HG03159 (cell line): ENCODE measurements around the gene KCMF1.

Experiments used
- ATAC-seq: cut with Tn5 transposase; IDR thresholded peaks from one replicate; pipeline ENCODE4 v1.9.1; 2021; ENCODE audit warnings: mild to moderate bottlenecking, moderate library complexity; ENCODE audit not compliant: unreplicated experiment

The KCMF1 gene

GRCh38 chr2:84956334-84957297 lies 14.3 kb upstream of the KCMF1 start:
- no peak for ATAC-seq

- no peak for ATAC-seq
These were observed 13.2 kb upstream of the KCMF1 start for GRCh38 chr2:84957771-84958134.

GRCh38 chr2:84958135-84959059 lies 12.6 kb upstream of the KCMF1 start:
- no peak for ATAC-seq

DNA sequence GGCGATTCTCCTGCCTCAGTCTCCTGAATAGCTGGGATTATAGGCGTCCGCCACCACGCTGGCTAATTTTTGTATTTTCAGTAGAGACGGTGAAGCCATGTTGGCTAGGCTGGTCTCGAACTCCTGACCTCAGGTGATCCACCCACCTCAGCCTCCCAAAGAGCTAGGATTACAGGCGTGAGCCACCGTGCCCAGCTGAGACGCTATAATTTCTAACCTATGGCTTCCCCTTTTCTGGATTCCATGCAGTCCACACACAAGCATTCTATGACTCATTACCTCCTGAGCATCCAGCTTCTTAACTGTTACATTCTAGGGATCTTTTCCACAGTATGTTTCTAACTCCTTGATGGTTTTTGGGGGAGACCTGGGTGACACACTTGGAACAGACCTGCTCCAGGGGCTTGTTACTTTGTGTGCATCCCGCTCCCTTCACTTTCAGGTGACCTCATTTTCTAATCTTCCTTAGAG lies 11.8 kb upstream of the KCMF1 start:
- ATAC-seq: no peak

DNA sequence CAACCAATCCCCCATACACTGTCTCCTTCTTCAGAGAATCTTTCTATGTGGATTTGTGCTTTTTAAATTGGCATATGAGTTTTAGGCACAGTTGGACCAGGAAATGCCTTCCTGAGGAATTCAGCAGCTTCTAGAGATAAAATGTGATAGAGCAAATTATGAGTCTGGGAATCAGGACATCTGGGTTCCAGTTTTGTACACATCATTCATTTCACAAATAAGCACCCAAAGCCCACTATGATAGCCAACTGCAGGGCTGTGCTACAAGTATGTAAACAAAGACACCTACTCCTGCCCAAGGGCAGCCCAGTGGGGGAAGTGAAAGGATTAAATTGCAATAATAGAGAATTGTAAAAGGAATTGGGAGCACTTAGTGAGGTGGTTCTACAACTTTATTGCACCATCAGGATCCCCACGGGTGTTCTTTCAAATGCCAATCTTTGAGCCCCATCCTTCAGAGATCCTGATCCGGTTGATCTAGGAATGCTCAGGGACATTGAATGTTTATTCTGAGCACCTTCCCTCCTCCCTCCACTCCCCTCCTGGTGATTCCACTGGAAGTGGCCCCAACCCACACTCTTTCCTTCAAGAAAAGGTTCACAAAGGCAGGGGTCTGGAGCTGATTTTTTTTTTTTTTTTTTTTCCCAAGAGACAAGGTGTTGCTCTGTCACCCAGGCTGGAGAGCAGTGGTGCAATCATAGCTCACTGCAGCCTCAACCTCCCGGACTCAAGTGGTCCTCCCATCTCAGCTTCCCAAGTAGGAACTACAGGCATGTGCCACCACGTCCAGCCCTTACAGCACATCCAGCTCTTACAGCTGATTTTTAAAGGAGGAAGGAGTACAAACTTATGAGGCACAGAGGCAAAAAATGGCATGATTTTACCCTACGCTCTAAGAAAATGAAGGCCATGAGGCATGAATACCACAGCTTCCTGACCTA lies 11.1 kb upstream of the KCMF1 start:
- no peak for ATAC-seq

DNA sequence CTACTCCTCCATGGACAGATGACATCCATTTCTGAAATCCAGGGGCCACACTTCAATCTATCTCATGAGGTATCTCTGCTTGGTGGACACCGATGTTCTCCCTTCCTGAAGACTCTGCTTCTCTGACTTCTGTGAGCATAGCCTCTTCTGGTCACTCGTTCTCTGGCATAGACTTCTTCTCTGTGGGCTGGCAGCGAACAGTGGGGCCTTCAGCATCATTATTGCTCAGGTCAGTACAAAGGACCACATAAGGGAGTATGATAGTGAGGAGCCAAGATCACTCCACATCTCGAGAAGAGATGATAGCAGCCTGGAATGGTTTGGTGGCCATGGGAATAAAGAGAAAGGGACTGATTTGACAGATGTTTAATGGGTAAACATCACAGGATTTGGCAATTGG lies 8.0 kb upstream of the KCMF1 start:
- no peak for ATAC-seq

DNA sequence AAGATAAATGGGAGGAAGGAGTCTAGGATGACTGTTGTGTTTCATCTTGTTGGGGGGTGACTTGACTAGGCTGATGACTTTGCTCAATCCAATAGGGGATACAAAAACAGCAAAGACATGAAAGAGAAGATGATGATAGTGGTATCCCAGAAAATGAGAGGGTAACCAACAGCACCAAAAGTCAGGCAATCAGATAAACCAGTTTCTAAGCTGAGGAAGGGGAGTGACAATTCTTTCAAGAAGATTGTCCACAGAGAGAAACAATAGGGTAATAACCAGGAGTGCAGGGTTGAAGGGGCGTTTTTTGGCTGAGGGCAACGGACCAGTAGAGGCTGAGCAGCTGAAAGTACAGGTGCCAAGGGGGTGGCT lies 7.7 kb upstream of the KCMF1 start:
- ATAC-seq: no peak

- ATAC-seq: no peak
These were observed 7.1 kb upstream of the KCMF1 start for GRCh38 chr2:84963692-84964405.

- ATAC-seq: no peak
These were observed 6.4 kb upstream of the KCMF1 start for GRCh38 chr2:84964406-84965191.

DNA sequence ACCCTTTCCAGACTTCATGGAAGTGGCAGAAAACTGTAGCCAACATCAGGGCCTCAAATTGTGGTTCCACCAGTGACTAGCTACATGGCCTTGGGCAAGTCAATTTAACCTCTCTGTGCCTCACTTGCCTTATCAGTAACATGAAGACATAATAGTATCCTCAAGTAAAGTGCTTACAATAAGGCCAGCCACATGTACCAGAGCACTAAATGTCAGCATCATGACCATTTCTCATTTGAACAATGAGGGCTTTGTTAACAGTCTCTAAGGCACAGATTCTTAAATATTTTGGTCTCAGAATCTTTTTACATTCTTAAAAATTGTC lies 5.8 kb upstream of the KCMF1 start:
- ATAC-seq: no peak

- no peak for ATAC-seq
These were observed 5.1 kb upstream of the KCMF1 start for GRCh38 chr2:84965827-84966226.

- ATAC-seq: no peak
These were observed 4.2 kb upstream of the KCMF1 start for GRCh38 chr2:84966731-84967130.

- no peak for ATAC-seq
These were observed 1.3 kb upstream of the KCMF1 start for GRCh38 chr2:84969511-84970209.

DNA sequence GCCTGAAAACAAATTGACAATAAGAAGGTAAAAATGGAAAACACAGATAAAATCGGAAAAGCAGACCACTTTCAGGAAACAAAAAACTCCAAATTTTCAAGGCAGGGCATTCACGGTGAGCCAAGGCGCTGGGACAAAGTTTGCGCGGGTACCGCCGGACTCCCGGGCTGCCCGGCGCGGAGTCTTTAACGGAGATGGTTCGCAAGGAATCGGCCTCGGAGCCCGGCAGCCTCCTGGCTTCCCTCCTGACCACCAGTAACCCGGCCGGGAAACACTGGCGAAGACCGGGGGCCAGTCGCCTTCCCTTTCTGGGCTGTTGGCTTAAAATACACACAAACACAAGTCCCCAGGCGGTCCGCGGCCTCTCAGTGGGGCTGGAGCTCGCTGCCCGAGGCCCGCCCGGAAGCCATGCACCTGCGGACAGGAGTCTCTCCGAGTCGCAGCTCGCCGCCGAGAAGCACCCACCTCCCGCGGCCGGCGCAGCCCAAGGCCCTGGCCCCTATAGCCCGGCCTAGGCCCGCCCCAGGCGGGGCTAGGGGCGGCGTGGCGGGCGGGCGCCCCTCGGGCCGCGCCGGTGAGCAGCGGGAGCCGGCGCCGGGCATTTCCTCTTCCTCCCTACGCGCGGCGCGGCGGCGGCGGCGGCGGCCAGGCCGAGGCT lies 622 bp upstream of the KCMF1 start:
- ATAC-seq: peak; percentile 40

DNA sequence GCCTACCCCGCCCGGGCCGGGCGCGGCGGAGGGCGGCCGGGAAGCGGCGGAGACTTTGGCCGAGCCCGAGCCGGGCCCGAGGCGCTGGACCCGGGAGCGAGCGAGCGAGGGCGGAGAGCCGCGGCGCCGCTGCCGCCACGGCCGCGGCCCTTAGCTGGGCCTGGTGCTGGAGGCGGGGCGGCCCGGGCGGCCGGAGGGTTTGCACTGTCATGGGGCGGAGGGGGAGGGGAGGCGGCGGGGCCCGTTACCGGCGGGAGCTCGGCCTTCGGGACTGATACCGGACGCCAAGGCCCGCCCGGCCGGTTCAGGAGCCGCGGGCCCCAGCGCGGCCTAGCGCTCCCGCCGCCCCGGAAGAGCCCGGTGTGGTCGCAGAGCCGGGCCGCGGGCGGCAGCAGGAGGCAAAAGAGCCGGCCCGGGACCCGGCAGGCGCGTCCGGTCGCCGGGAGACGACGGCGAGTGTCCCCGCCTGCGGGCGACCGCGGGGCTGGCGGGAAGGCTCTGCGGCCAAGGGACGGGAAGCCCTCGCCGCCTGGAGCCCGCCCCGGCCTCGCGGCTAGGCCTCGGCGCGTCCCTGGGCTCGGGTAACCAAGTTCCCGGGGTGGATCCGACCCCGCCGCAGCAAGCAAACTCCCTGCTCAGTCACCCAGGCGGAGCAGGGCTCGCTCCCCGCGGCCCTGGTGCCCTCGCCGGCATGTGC lies 697 bp downstream of the KCMF1 start:
- peak; percentile 31 for ATAC-seq

DNA sequence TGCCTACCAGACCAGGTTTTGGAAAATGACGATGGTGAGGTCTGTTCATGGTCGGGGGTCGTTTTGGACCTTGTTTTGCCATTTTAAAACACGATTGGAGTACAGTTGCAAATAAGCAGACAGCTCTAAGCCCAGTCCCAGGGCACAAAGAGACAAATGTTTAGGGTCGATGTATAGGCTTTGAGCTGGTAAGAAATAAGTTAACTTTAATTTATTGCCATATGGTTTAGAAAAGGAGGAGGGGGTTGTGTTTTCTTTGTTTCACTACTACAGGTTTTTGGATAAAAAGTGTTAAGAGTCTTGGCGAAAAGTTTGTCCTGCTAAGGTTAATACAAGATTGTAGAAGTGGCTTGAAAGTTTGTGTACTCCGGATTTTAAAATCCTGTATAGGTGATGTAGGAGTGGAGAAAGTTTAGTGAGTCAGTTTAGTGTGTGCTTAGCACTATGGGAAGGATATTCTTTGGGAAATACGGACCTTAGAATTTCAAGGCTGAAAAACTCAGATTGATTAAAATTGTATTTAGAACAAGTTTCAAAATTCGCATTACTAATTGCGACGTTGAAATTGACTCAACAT lies 1.3 kb downstream of the KCMF1 start:
- no peak for ATAC-seq

DNA sequence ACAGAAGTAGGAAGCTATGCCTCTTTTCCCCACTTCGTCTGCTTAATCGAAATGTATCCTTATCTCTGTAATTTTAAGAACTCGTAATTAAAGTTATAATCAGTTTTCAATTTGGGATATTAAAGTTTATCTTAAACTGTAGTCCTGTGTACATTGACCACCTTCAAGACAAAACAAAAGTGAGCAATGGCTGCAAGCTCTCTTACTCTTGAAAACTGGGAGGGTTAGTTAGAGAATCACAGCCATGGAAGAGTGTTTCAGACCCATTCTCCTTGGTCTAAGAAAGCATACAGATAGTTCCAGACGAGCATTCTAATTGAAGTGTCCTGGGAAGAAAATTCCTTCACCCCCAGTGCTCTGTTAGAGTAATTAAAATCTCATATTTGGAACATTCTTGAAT lies 2.0 kb downstream of the KCMF1 start:
- no peak for ATAC-seq
